HT1080 (cell line): ENCODE measurements around the gene CREB3. TPM values are rescaled to one million over a fixed set of nuclear protein-coding genes. Genes with fewer than 3 reads are reported as not detected.

Experiments
- DNase-seq: peaks from one replicate; pipeline ENCODE4 v3.0.0-alpha.2; 2015; ENCODE audit warnings: low read depth
- small RNA-seq: library from RNA; depleted of rRNA; stranded (forward); fragments of <200 nt; gene quantifications from one replicate; pipeline ENCODE3, GENCODE V24; 2014
- total RNA-seq: library from RNA; depleted of rRNA; stranded (reverse); fragments of >200 nt; shearing (Covaris generic); gene quantifications from 2 replicates; pipeline ENCODE4 v1.2.3, GENCODE V29; 2014; rRNA removed

Gene CREB3
- total RNA-seq, 1 experiment from 2014 or later = 42.1 TPM

GRCh38 chr9:35774907-35775635 is 42.6 kb downstream of the CREB3 start:
- DNase-seq = no peak

GRCh38 chr9:35776018-35776417 is 43.6 kb downstream of the CREB3 start:
- DNase-seq = no peak

GRCh38 chr9:35778496-35778895 is 46.0 kb downstream of the CREB3 start:
- DNase-seq = no peak

GRCh38 chr9:35781066-35781465 is 48.6 kb downstream of the CREB3 start:
- DNase-seq = no peak

- DNase-seq = no peak
These were observed 51.0 kb downstream of the CREB3 start for GRCh38 chr9:35783418-35783817.

Small RNAs within 50 kb of the gene (small RNA-seq; reads per million reads assigned to genes)
- gene MIR6853 = not detected

Other genes starting within 250 kb of the CREB3 start
- 17.2 and 18.6 TPM in 2 replicates for gene RUSC2, start 242.6 kb upstream of the CREB3 start, total RNA-seq
- 5.4 and 9.2 TPM in 2 replicates for gene TESK1, start 127.4 kb upstream of the CREB3 start, total RNA-seq
- gene CD72, start 114.3 kb upstream of the CREB3 start, total RNA-seq = 0.27 TPM in 1 of 2 replicates, not detected in the other
- not detected in 2 replicates for gene SIT1, start 81.7 kb upstream of the CREB3 start, total RNA-seq
- 6,816 and 22,210 TPM in 2 replicates for gene RMRP, start 74.6 kb upstream of the CREB3 start, total RNA-seq
- 9.2 and 9.3 TPM in 2 replicates for gene CCDC107, start 74.4 kb upstream of the CREB3 start, total RNA-seq
- gene ARHGEF39, start 67.5 kb upstream of the CREB3 start, total RNA-seq = 5.3 and 8.9 TPM in 2 replicates
- 0.33 and 0.55 TPM in 2 replicates for gene CA9, start 58.7 kb upstream of the CREB3 start, total RNA-seq
- 405 and 411 TPM in 2 replicates for gene TPM2, start 42.7 kb upstream of the CREB3 start, total RNA-seq
- 165 and 198 TPM in 2 replicates for gene TLN1, start 471 bp upstream of the CREB3 start, total RNA-seq
- gene GBA2, start 16.6 kb downstream of the CREB3 start, total RNA-seq = 39.2 and 41.6 TPM in 2 replicates
- 15.8 and 22.1 TPM in 2 replicates for gene RGP1, start 16.6 kb downstream of the CREB3 start, total RNA-seq
- gene MSMP, start 21.6 kb downstream of the CREB3 start, total RNA-seq = not detected in 2 replicates
- gene NPR2, start 58.9 kb downstream of the CREB3 start, total RNA-seq = 6.9 and 8.6 TPM in 2 replicates
- gene SPAG8, start 79.6 kb downstream of the CREB3 start, total RNA-seq = 0.26 and 1.0 TPM in 2 replicates
- gene HINT2, start 82.4 kb downstream of the CREB3 start, total RNA-seq = 72.7 and 81.8 TPM in 2 replicates
- not detected in 2 replicates for gene FAM221B, start 96.1 kb downstream of the CREB3 start, total RNA-seq
- 0.20 and 0.95 TPM in 2 replicates for gene TMEM8B, start 96.6 kb downstream of the CREB3 start, total RNA-seq
- not detected in 2 replicates for gene OR13J1, start 137.7 kb downstream of the CREB3 start, total RNA-seq
- 2.4 and 3.2 TPM in 2 replicates for gene HRCT1, start 173.5 kb downstream of the CREB3 start, total RNA-seq
- 0.05 and 0.23 TPM in 2 replicates for gene SPAAR, start 176.8 kb downstream of the CREB3 start, total RNA-seq
- gene OR2S2, start 225.5 kb downstream of the CREB3 start, total RNA-seq = 0.32 TPM in 1 of 2 replicates, not detected in the other